HG03342 (cell line): ENCODE results near the gene MCF2L2.
"Not testable (repeated sequence)": the region's sequence is repeated elsewhere in the genome, so short reads cannot be mapped to it uniquely, and the experiment has no call there.

ENCODE experiments used
- ATAC-seq: cut with Tn5 transposase; IDR thresholded peaks from one replicate; pipeline ENCODE4 v1.9.1; 2021; ENCODE audit warnings: mild to moderate bottlenecking, moderate library complexity; ENCODE audit not compliant: unreplicated experiment

The MCF2L2 gene

GRCh38 chr3:183372911-183373310 lies 55.5 kb downstream of the MCF2L2 start:
- no peak for ATAC-seq

DNA sequence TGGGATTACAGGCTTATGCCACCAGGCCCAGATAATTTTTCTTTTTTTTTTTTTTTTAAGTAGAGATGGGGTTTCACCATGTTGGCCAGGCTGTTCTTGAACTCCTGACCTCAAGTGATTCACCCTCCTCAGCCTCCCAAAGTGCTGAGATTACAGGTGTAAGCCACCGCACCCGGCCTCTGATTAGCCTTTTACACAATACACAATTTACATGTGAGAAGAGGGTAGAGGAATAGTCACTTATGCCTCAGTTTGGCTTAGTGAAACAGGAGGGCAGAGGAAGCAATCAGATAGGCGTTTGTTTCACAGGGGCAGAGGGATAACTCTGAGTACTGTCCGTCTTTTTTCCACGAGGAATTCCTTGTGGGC lies 56.8 kb downstream of the MCF2L2 start:
- not testable (repeated sequence) for ATAC-seq

GRCh38 chr3:183370391-183370790 lies 58.0 kb downstream of the MCF2L2 start:
- ATAC-seq = no peak

DNA sequence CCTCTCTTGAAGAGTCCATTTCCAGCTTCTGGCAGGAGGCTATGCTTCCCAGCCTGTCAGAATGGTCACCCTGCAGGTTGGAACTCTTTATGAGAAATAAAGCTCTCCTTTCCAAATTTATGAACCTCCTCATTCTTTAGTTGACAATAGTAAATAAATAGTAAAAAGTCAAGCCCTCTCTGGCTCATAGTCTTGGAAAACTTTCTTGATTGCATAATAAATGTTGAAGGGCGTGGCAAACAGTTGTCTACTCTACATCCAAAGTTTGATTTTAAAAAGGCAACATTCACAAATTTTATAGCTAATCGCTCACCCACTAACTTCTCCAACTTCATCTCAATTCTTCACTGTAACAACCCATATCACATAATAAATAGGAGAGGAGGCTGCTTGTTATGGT lies 58.8 kb downstream of the MCF2L2 start:
- ATAC-seq = no peak

GRCh38 chr3:183369117-183369516 lies 59.3 kb downstream of the MCF2L2 start:
- no peak for ATAC-seq

DNA sequence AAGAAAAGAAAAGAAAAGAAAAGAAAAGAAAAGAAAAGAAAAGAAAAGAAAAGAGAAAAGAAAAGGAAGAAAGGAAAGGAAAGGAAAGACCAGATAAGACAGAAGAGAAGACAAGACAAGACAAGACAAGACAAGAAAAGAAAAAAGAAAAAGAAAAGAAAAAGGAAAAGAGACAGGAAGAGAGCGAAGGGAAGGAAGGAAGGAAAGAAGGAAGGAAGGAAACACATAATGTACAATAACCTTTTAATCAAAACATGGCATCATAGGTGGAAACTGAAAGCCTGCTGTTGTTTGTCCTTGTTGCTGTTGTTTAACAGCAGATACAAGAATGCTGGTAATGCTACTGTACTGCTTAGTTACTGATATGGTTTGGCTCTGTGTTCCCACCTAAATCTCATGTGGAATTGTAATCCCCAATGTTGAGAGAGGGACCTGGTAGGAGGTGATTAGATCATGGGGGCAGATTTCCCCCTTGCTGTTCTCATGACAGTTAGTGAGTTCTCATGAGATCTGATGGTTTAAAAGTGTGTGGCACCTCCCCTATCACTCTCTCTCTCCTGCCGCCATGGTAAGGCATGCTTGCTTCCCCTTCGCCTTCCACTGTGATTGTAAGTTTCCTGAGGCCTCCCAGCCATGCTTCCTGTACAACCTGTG lies 67.3 kb downstream of the MCF2L2 start:
- ATAC-seq = no peak

DNA sequence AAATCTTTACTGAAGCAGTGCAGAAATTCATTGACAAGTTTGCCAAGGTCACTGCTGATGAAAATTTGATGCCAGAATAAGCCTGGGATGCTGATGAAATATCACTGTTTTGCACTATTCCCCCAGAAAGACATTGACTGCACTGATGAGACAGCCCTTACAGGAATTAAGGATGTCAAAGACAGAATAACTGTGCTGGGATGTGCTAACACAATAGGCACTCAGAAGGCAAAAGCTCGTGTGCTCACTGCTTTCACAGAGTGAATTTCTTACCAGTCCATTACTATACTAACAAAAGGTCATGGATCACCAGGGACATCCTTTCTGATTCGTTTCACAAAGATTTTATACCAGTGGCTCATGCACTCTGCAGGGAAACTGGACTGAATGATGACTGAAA lies 69.4 kb downstream of the MCF2L2 start:
- no peak for ATAC-seq

- no peak for ATAC-seq
These were observed 70.8 kb downstream of the MCF2L2 start for GRCh38 chr3:183357564-183358079.

DNA sequence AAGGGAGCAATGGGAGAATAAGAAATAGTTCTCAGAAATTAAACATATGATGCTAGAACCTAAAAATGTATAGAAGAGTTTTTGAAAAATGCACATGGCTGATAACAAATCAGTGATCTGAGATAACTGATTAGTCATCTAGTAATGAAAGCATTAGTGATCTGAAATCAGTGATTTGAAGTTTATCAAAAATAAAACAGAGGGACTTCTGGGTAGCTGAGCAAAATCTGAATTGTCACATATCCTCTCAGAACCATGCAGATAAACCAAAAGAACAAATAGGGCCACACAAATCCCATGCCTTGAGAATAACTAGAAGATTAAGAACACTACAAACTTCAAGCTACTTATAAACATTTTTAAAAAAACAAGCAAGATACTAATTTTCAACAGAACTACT lies 71.5 kb downstream of the MCF2L2 start:
- no peak for ATAC-seq

DNA sequence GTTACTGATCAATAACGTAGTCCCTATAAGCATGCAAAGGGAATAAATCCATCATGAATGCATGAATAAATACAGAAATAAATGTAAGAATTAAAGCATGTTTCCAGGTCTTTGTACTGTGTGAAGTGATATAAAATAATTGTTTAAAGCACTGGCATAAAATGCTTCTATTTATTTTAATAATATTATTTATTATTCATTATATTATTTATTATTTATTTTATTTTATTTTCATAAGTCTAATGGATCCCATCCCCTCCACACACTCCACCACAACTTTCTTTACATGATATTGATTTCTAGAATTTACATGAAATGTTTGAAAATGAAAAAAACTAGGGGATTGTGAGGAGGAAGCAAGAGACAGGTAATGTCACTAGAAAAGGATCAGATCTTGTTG lies 73.5 kb downstream of the MCF2L2 start:
- no peak for ATAC-seq

- ATAC-seq = no peak
These were observed 74.0 kb downstream of the MCF2L2 start for GRCh38 chr3:183354325-183354831.

GRCh38 chr3:183353421-183353820 lies 75.0 kb downstream of the MCF2L2 start:
- no peak for ATAC-seq

- ATAC-seq = no peak
These were observed 78.3 kb downstream of the MCF2L2 start for GRCh38 chr3:183350164-183350563.

DNA sequence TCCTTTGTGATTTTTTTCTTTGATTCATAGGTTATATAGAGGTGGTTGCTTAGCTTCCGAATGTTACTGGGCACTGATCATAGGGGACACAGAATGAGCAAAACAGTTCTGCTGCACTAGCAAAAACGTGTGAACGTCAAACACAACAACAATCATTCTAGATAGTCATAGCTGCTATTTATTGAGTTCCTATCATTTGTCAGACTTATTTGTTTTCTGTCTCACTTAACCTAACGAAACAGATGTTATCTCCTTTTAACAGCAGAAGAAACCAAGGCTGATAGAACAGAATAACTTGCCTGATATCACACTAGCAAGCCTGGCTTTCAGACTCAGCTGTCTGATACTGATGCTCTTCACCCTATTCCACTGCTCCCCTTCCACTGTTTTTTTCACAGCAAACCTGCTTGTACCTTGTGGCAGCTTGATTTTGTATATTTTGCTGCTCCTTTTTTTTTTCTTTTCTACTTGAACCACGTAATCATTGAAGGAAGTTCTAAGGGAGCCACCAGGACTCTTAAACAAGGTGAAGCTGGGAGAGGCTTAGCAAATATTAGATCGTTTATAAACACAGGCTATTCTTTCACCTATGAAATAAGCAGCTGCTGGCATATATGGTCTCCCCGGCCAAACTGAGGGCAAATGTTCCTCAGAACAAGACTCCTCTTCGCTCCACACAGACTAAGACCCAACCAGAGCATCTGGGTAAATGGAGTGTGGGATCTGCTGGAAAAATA lies 78.8 kb downstream of the MCF2L2 start:
- ATAC-seq = no peak

DNA sequence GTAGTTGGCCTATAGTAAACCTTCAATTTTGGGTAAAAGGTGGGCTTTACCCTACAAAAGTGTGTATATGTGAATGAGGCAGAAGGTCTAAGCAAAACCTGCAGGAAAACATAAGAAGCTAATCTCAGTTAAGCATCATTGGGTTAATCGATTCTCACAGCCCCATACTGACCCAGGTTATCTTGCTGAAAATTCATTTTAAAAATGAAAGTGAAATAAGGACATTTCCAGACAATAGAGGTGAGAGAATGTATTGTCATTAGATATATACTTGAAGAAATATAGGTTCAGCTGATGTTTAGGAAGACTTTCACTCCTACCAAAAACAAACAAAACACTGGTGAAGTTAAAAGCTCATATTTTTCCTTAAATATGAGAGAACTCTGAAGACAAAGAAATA lies 85.6 kb downstream of the MCF2L2 start:
- ATAC-seq = no peak

GRCh38 chr3:183341545-183342288 lies 86.7 kb downstream of the MCF2L2 start:
- ATAC-seq = no peak

DNA sequence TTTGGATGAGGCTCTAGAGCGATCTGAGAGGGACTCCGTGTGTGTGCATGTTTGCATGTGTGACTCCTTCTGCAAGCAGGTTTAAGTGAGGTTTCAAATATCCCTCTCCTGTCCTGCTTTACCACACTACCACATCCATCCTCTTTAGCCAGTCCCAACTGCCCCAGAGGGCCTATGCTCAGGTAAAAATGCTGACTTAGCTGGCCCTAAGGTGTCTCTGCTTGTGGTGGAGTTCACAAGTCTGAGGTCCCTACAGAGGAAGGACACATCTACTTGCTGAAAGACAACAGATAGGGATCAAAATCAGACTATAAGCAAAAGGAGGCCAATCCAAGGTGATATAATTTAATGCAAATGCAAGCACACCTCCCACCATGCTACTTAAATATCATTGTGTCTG lies 88.2 kb downstream of the MCF2L2 start:
- ATAC-seq = no peak

- ATAC-seq = no peak
These were observed 88.8 kb downstream of the MCF2L2 start for GRCh38 chr3:183339461-183340086.

DNA sequence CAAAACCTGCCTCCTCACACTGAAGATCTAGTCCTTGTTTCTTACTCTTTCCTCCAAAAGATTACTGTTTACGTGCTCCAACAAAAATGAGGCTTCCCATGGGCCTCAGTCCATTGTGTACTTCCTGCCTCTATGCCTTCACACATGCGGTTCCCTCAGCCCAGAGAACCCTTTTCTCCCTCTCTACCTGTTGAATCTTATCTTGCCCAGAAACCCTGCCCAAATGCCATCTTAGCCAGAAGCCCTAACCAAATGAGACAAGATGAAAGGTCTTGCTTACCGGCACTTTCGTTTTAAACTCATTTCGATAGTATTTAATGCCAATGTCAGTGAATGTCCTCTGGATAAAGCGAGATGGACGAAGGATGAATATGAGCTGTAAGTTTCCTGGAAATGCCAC lies 89.9 kb downstream of the MCF2L2 start:
- ATAC-seq = no peak

- no peak for ATAC-seq
These were observed 95.9 kb downstream of the MCF2L2 start for GRCh38 chr3:183332487-183332886.

- no peak for ATAC-seq
These were observed 96.9 kb downstream of the MCF2L2 start for GRCh38 chr3:183331498-183331897.
